Thyroid gland (tissue), 4 donors: Measurements from ENCODE around the gene TMEM236. TPM values are rescaled to one million over a fixed set of nuclear protein-coding genes. Genes with fewer than 3 reads are reported as not detected.

Source experiments
- DNase-seq, 2 donors: peaks; one replicate each; pipeline ENCODE4 v3.0.0-alpha.2; 2019
- H3K27ac ChIP-seq, 3 donors: fragments of 200-600 bp; sonication (generic); 1 replicate in 2 of 3; 2 replicates in 1 of 3; pipeline ENCODE4 v1.5.1; 2016 to 2019; ENCODE audit warnings: mild to moderate bottlenecking in 1 of 3, moderate library complexity in 1 of 3
- H3K27me3 ChIP-seq: fragments of 200-600 bp; sonication (generic); one replicate; pipeline ENCODE4 v1.5.1; 2019
- H3K36me3 ChIP-seq, 2 donors: fragments of 200-600 bp; sonication (generic); one replicate each; pipeline ENCODE4 v1.5.1; 2016 to 2019
- H3K4me1 ChIP-seq, 2 donors: fragments of 200-600 bp; sonication (generic); one replicate each; pipeline ENCODE4 v1.5.1; 2017 to 2019
- H3K4me3 ChIP-seq, 3 donors: fragments of 200-600 bp; sonication (generic); replicated peaks in 1 of 3; 1 replicate in 2 of 3; 2 replicates in 1 of 3; pipeline ENCODE4 v1.5.1; 2016; ENCODE audit warnings: mild to moderate bottlenecking in 1 of 3
- H3K9me3 ChIP-seq: fragments of 200-600 bp; sonication (generic); one replicate; pipeline ENCODE4 v1.5.1; 2017
- CTCF ChIP-seq, 6 experiments: fragments of 200-600 bp in 3 of 6; fragments of 450-650 bp in 3 of 6; sonication (generic) in 3 of 6; IDR thresholded peaks; one replicate each; pipeline ENCODE4 v1.5.1; 2016 to 2019; ENCODE audit warnings: antibody characterized with exemption in 6 of 6, mild to moderate bottlenecking in 2 of 6, inconsistent platforms in 1 of 6, moderate library complexity in 1 of 6
- POLR2A ChIP-seq, 2 donors: fragments of 450-650 bp; IDR thresholded peaks; one replicate each; pipeline ENCODE4 v1.6.1; 2017; ENCODE audit warnings: antibody characterized with exemption in 2 of 2, mild to moderate bottlenecking in 2 of 2, moderate library complexity in 1 of 2
- WGBS, 2 donors: methylation state at CpG; one replicate each; pipeline ENCODE4 v1.1.5; 2017; 5-methylcytosine and 5-hydroxymethylcytosine counted together
- intact Hi-C: fragments of 100-400 bp; cut with DNase I; formaldehyde crosslinking; loops from one replicate; pipeline ENCODE4 v1.15.1; 2023
- total RNA-seq, 4 donors: library from RNA; depleted of rRNA; stranded (reverse); fragments of >200 nt; gene quantifications; one replicate each; pipeline ENCODE4 v1.2.3, GENCODE V29; 2016

The TMEM236 gene
- total RNA-seq, 4 donors from 2014 or later: 0.21 to 1.3 (median 0.48) TPM

- H3K4me1 ChIP-seq: no peaks in the 10 kb centered on the region
- H3K27me3 ChIP-seq: no peaks in the 10 kb centered on the region
- intact Hi-C loops: no loop called here
- peak within 1 kb of the TSS in 2 of 3 donors; percentile 26 to 27 for H3K27ac ChIP-seq
- 64 to 67% methylated on average over 23 of the region's 23 CpGs for WGBS, 2 donors
- DNase-seq: peak in 1 of 2 donors; percentile 9
- no peaks in the 10 kb centered on the region for H3K36me3 ChIP-seq
- TF ChIP-seq POLR2A (IDR thresholded peaks at IDR 0.05) (no peak), CTCF (IDR thresholded peaks at IDR 0.05) (no peak)
- no peak within 1 kb of the TSS for H3K4me3 ChIP-seq
- H3K9me3 ChIP-seq: no peaks in the 10 kb centered on the region
These were observed 57.2 kb downstream of the TMEM236 start, which contains the start of gene MRC1 for GRCh38 chr10:17808971-17809841. TSS of gene MRC1 (plus strand) at chr10:17809348. CDS start at chr10:17809466, 118 bp downstream.

GRCh38 chr10:17811146-17811865 lies 59.3 kb downstream of the TMEM236 start:
- Histone ChIP-seq H3K4me1 (no peaks in the 10 kb centered on the region), H3K9me3 (no peaks in the 10 kb centered on the region), H3K36me3 (no peaks in the 10 kb centered on the region), H3K27me3 (no peaks in the 10 kb centered on the region), H3K4me3 (no peak overlapping the region), H3K27ac (peak overlapping the region in 1 of 3 donors; percentile 23)
- intact Hi-C loops: no loop called here
- TF ChIP-seq CTCF (IDR thresholded peaks at IDR 0.05): no peak
- no peak for TF ChIP-seq POLR2A (IDR thresholded peaks at IDR 0.05)
- WGBS, 2 donors: 61 to 70% methylated on average over 4 of the region's 4 CpGs
- peak in 1 of 2 donors; percentile 17 for DNase-seq

- H3K4me1 ChIP-seq: no peaks in the 10 kb centered on the region
- WGBS, 2 donors: 63 to 72% methylated on average over 5 of the region's 5 CpGs
- H3K36me3 ChIP-seq: no peaks in the 10 kb centered on the region
- intact Hi-C loops: no loop called here
- TF ChIP-seq CTCF (IDR thresholded peaks at IDR 0.05): no peak
- no peak for TF ChIP-seq POLR2A (IDR thresholded peaks at IDR 0.05)
- H3K27ac ChIP-seq: no peak overlapping the region
- no peaks in the 10 kb centered on the region for H3K27me3 ChIP-seq
- H3K9me3 ChIP-seq: no peaks in the 10 kb centered on the region
- DNase-seq: no peak
- H3K4me3 ChIP-seq: no peak overlapping the region
These were observed 63.0 kb downstream of the TMEM236 start for GRCh38 chr10:17814973-17815372.

- no peaks in the 10 kb centered on the region for H3K36me3 ChIP-seq
- no peak for DNase-seq
- TF ChIP-seq CTCF (IDR thresholded peaks at IDR 0.05): no peak
- no peak for TF ChIP-seq POLR2A (IDR thresholded peaks at IDR 0.05)
- H3K4me1 ChIP-seq: no peaks in the 10 kb centered on the region
- no peaks in the 10 kb centered on the region for H3K9me3 ChIP-seq
- H3K27ac ChIP-seq: no peak overlapping the region
- WGBS, 2 donors: 77 to 85% methylated on average over 7 of the region's 7 CpGs
- intact Hi-C loops: no loop called here
- H3K27me3 ChIP-seq: no peaks in the 10 kb centered on the region
- no peak overlapping the region for H3K4me3 ChIP-seq
These were observed 64.2 kb downstream of the TMEM236 start for GRCh38 chr10:17816199-17816598.

GRCh38 chr10:17817316-17817715 lies 65.3 kb downstream of the TMEM236 start:
- WGBS, 2 donors: 69% methylated on average over 1 of the region's 1 CpG
- no peaks in the 10 kb centered on the region for H3K4me1 ChIP-seq
- intact Hi-C loops: no loop called here
- H3K27ac ChIP-seq: no peak overlapping the region
- no peaks in the 10 kb centered on the region for H3K9me3 ChIP-seq
- no peak for TF ChIP-seq CTCF (IDR thresholded peaks at IDR 0.05)
- no peak for TF ChIP-seq POLR2A (IDR thresholded peaks at IDR 0.05)
- no peaks in the 10 kb centered on the region for H3K27me3 ChIP-seq
- no peak for DNase-seq
- H3K4me3 ChIP-seq: no peak overlapping the region
- H3K36me3 ChIP-seq: no peaks in the 10 kb centered on the region
